CD4-positive, alpha-beta memory T cell (primary cell): ENCODE data around the gene EHD1. TPM values are rescaled to one million over a fixed set of nuclear protein-coding genes. Genes with fewer than 3 reads are reported as not detected.

Experiments used
- CTCF ChIA-PET: fragments of 350-600 bp; sonication (Branson Sonifier 250); formaldehyde crosslinking; loops from one replicate; lab custom pipeline; 2021; ENCODE audit warnings: inconsistent platforms; ENCODE audit not compliant: partially characterized antibody; lab: Charles Lee
- POLR2A ChIA-PET: fragments of 350-600 bp; sonication (Branson Sonifier 250); formaldehyde crosslinking; loops from one replicate; lab custom pipeline; 2021; ENCODE audit not compliant: partially characterized antibody; lab: Charles Lee
- DNase-seq, 5 donors: peaks; one replicate each; pipeline versions ENCODE4 v3.0.0 to v3.0.0-alpha.2; 2020 to 2022; ENCODE audit warnings: mixed read lengths in 1 of 5
- H3K27ac ChIP-seq: one replicate; pipeline ENCODE4 v1.7.0; 2013; ENCODE audit warnings: low read depth, low read length
- H3K27me3 ChIP-seq: 2 replicates; pipeline ENCODE4 v1.7.0; 2013; ENCODE audit warnings: mild to moderate bottlenecking, low read length, moderate library complexity; ENCODE audit not compliant: insufficient read depth
- H3K36me3 ChIP-seq: 2 replicates; pipeline ENCODE4 v1.7.0; 2013; ENCODE audit warnings: mild to moderate bottlenecking, low read length, moderate library complexity; ENCODE audit not compliant: insufficient read depth
- H3K4me1 ChIP-seq: 2 replicates; pipeline ENCODE4 v1.7.0; 2013; ENCODE audit warnings: mild to moderate bottlenecking, low read length, moderate library complexity; ENCODE audit not compliant: insufficient read depth
- H3K4me3 ChIP-seq, 2 donors: one replicate each; pipeline ENCODE4 v1.7.0; 2013; ENCODE audit warnings: low read length in 2 of 2, mild to moderate bottlenecking in 1 of 2
- H3K9me3 ChIP-seq, 2 donors: one replicate each; pipeline ENCODE4 v1.7.0; 2013; ENCODE audit warnings: low read length in 2 of 2, control low read depth in 1 of 2; ENCODE audit not compliant: control insufficient read depth in 1 of 2
- H3K27ac Mint-ChIP-seq, 7 donors: one replicate each; pipeline ENCODE4 v1.8.0; 2020 to 2021; ENCODE audit warnings: mixed read lengths in 7 of 7, mild to moderate bottlenecking in 6 of 7, inconsistent platforms in 3 of 7, moderate library complexity in 3 of 7
- H3K27me3 Mint-ChIP-seq, 2 donors: one replicate each; pipeline ENCODE4 v1.8.0; 2020 to 2021; ENCODE audit warnings: mixed read lengths in 2 of 2
- H3K36me3 Mint-ChIP-seq, 2 donors: one replicate each; pipeline ENCODE4 v1.8.0; 2020 to 2021; ENCODE audit warnings: mixed read lengths in 2 of 2, inconsistent platforms in 1 of 2, mild to moderate bottlenecking in 1 of 2
- H3K4me1 Mint-ChIP-seq, 4 donors: one replicate each; pipeline ENCODE4 v1.8.0; 2020 to 2021; ENCODE audit warnings: mixed read lengths in 4 of 4, mild to moderate bottlenecking in 1 of 4
- H3K4me3 Mint-ChIP-seq, 8 donors: one replicate each; pipeline ENCODE4 v1.8.0; 2020 to 2021; ENCODE audit warnings: mixed read lengths in 8 of 8, mild to moderate bottlenecking in 7 of 8, moderate library complexity in 6 of 8, inconsistent platforms in 3 of 8
- H3K9me3 Mint-ChIP-seq, 8 donors: one replicate each; pipeline ENCODE4 v1.8.0; 2020 to 2021; ENCODE audit warnings: mixed read lengths in 8 of 8, mild to moderate bottlenecking in 5 of 8, inconsistent platforms in 3 of 8, moderate library complexity in 1 of 8
- intact Hi-C: fragments of 100-400 bp; cut with micrococcal nuclease; formaldehyde crosslinking; loops from one replicate; pipeline ENCODE4 v1.15.1; 2023
- polyA plus RNA-seq, 2 donors: library from polyadenylated mRNA; unstranded; fragments of 300-500 nt; fragmentation: Illumina TruSeq; gene quantifications; one replicate each; pipeline ENCODE4 v1.2.3, GENCODE V29; 2021
- total RNA-seq, 2 experiments: library from RNA; stranded (reverse); gene quantifications; one replicate each; pipeline ENCODE4 v1.2.3, GENCODE V29; 2021

EHD1 gene
- total and polyA plus RNA-seq, 4 experiments from 2014 or later, result 125 to 279 (median 234) TPM

DNA sequence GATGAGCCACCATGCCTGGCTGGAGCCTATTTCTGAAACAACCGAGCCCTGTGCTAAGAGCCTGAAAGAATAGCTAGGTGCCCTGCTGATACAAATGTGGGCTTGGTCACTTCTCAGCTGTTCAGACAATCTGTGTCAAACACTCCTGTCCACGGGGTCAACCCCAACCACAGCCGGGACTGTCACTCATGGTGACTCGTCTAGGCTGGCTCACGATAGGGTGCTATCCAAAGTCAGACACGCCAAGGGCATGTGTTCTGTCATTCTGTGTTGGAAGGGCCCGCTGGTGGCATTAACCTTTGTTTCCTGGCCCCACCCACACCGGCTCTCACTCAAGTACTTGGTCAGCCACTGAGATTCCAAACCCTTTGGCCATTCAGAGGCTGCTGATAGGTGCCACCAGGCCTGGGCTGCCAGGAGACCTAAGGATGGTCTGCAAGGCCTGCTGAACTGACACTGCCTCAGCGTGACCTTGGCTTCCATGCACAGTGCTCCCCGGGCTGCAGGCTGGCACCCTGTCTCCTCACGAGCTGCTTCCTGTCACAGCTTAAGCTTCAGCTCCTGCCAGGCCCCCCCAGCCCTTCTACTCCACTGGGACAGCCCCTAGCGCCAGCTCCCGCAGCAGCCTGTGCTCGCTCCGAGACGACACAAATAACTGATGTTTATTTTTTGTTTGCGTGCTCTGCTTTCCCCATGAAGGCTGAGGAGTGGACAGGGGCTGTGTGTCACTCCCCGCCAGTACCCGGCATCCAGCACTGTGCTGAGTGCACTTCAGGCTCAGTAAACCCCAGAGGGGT is 19.8 kb downstream of the EHD1 start:
- Histone ChIP-seq H3K36me3 (peaks cover 39% of the 10 kb centered on the region), H3K27ac (peak overlapping the region; percentile 67), H3K27me3 (no peaks in the 10 kb centered on the region), H3K4me3 (peak overlapping the region in 1 of 2 donors; percentile 47), H3K4me1 (peaks cover 99% of the 10 kb centered on the region), H3K9me3 (no peaks in the 10 kb centered on the region)
- peak; percentile 62 to 87 (median 64) for DNase-seq
- intact Hi-C loops, result loop anchor here (1.0 to 2.0 kb wide), 4 partner anchors 8 to 20 kb away; partner anchors contain the start of genes CDC42BPG and EHD1
- Mint-ChIP-seq H3K9me3 (peaks cover 0 to under 1% (median 0%) of the 10 kb centered on the region in 8 donors), H3K27me3 (no peaks in the 10 kb centered on the region), H3K4me1 (peaks cover 55 to 95% (median 79%) of the 10 kb centered on the region in 4 donors), H3K4me3 (peak overlapping the region; percentile 85 to 93 (median 87)), H3K36me3 (peaks cover 46 to 57% of the 10 kb centered on the region in 2 donors), H3K27ac (peak overlapping the region; percentile 97 to 99 (median 98))
- ChIA-PET CTCF (interaction anchor here (1.4 to 29.7 kb wide), 5 partner anchors 7 to 46 kb away, joined by 3 to 1245 read pairs (median 78); partner anchors contain the start of genes CDC42BPG and EHD1), POLR2A (interaction anchor here (0.5 to 28.8 kb wide), 19 partner anchors 5 to 707 kb away, joined by 3 to 2105 read pairs (median 6); partner anchors contain the start of genes CDC42BPG, EHD1, FAU and MAP4K2)

DNA sequence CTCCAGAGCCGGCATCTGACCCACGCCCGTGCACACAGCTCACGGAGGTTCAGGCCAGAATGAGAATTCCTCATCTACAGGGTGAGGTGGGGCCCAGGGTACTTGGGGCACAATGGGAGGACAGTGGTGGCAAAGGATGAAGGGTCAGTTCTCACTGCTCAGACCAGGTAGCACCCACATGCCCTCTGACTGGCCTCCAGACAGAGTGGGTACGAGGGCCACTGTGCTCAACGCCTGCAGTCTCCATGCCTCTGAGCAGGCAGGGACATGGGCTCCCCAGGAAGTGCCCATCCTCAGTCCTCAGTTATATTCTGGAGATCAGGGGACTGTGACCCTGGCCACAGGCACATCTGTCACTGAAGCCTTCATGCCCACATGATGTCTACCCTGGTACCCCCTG is 20.9 kb downstream of the EHD1 start:
- no peaks in the 10 kb centered on the region for H3K27me3 Mint-ChIP-seq
- DNase-seq, result no peak
- H3K4me1 Mint-ChIP-seq, result peaks cover 58 to 95% (median 78%) of the 10 kb centered on the region in 4 donors
- Histone ChIP-seq H3K27me3 (no peaks in the 10 kb centered on the region), H3K36me3 (peaks cover 45% of the 10 kb centered on the region), H3K4me3 (no peak overlapping the region), H3K9me3 (no peaks in the 10 kb centered on the region), H3K27ac (peak overlapping the region; percentile 67), H3K4me1 (peaks cover 99% of the 10 kb centered on the region)
- peaks cover 56 to 66% of the 10 kb centered on the region in 2 donors for H3K36me3 Mint-ChIP-seq
- CTCF ChIA-PET, result interaction anchor here (8.9 to 29.7 kb wide), 3 partner anchors 11 to 29 kb away, joined by 78 to 1245 read pairs (median 252); partner anchors contain the start of genes CDC42BPG and EHD1
- peak overlapping the region in 7 of 8 donors; percentile 17 to 65 (median 36) for H3K4me3 Mint-ChIP-seq
- H3K27ac Mint-ChIP-seq, result peak overlapping the region; percentile 36 to 99 (median 82)
- no peaks in the 10 kb centered on the region for H3K9me3 Mint-ChIP-seq
- POLR2A ChIA-PET, result interaction anchor here (0.8 to 28.8 kb wide), 5 partner anchors 5 to 79 kb away, joined by 3 to 2105 read pairs (median 740); partner anchors contain the start of genes CDC42BPG, EHD1 and SF1
- intact Hi-C loops, result no loop called here

DNA sequence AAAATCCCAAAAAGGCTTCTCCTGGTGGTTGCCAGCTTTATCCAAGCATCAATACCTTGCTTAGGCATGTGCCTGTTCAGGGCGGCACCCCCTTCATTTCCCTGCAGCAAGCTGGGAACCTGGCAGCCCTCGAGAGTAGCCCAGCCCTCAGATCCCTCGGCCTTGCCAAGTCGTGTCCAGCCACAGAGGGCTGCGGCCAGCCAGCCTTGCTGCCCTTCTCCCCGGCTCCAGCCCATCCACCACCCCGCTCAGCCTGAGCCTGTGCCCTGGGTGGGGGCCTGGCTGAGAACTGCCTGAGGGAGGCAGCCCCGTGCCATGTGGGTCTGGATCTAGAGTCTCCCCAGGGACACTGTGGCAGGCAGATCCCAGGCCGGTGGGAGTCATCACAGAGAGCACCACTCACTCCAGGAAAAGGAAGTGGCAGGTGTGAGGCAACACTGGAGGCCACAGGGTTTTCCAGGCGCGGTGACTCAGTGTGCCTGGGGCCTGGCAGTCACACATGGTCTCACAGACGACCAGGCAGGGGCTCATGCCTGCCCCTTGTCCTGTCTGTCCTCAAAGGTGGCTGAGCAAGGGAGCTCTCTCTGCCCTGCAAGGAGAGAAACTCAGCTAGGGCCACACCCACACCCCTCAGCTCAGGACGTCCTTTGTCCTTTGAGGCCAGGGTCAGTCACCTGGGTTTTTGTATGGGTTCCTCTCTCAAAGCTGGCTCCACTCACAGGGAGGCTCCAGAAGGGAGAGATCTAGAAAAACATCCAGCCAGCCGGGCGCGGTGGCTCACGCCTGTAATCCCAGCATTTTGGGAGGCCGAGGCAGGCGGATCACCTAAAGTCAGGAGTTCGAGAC is 21.8 kb downstream of the EHD1 start:
- H3K27me3 Mint-ChIP-seq, result no peaks in the 10 kb centered on the region
- H3K36me3 Mint-ChIP-seq, result peaks cover 56 to 69% of the 10 kb centered on the region in 2 donors
- no peaks in the 10 kb centered on the region for H3K9me3 Mint-ChIP-seq
- Histone ChIP-seq H3K9me3 (no peaks in the 10 kb centered on the region), H3K4me1 (peaks cover 99% of the 10 kb centered on the region), H3K36me3 (peaks cover 45% of the 10 kb centered on the region), H3K27ac (peak overlapping the region; percentile 70), H3K4me3 (no peak overlapping the region), H3K27me3 (no peaks in the 10 kb centered on the region)
- ChIA-PET POLR2A (interaction anchor here (0.6 to 28.8 kb wide), 7 partner anchors 4 to 256 kb away, joined by 3 to 2105 read pairs (median 5); partner anchors contain the start of genes CDC42BPG and EHD1), CTCF (interaction anchor here (8.9 to 29.7 kb wide), 3 partner anchors 11 to 30 kb away, joined by 78 to 1245 read pairs (median 252); partner anchors contain the start of genes CDC42BPG and EHD1)
- intact Hi-C loops, result no loop called here
- H3K4me1 Mint-ChIP-seq, result peaks cover 61 to 95% (median 79%) of the 10 kb centered on the region in 4 donors
- H3K4me3 Mint-ChIP-seq, result peak overlapping the region; percentile 28 to 89 (median 53)
- peak overlapping the region; percentile 61 to 99 (median 90) for H3K27ac Mint-ChIP-seq
- DNase-seq, result peak in 1 of 5 donors; percentile 74

DNA sequence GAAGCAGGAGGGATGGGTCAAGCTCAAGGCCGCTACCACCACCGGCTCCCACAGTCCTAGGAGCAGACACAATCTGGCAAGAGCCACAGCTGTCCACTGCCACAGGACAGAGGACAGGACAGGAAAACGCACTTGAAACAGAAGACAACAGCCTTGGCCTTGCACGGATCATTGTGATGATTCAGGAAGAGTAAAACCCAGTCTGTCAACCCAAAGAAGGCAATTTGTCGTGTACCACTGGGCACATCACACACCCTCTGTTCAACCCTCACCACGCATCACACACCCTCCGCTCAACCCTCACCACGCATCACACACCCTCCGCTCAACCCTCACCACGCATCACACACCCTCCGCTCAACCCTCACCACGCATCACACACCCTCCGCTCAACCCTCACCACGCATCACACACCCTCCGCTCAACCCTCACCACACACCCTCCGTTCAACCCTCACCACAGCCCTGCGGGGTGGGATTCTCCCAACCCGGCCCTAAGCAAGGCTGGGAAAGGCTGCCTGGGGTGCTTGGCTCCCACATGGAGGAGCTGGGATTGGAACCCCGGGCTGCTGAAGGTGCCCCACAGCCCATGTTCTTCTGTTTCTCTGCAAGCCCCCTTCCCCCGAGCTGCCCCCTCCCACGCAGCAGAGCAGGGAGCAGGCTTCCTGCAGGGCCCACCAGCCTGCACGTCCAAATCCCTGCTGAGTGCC is 22.7 kb downstream of the EHD1 start:
- CTCF ChIA-PET, result interaction anchor here (1.5 to 29.7 kb wide), 4 partner anchors 7 to 31 kb away, joined by 3 to 1245 read pairs (median 165); partner anchors contain the start of genes CDC42BPG and EHD1
- Histone ChIP-seq H3K27me3 (no peaks in the 10 kb centered on the region), H3K4me3 (peak overlapping the region in 1 of 2 donors; percentile 21), H3K36me3 (peaks cover 45% of the 10 kb centered on the region), H3K27ac (peak overlapping the region; percentile 70), H3K9me3 (no peaks in the 10 kb centered on the region), H3K4me1 (peaks cover 99% of the 10 kb centered on the region)
- peak overlapping the region; percentile 90 to 99 (median 93) for H3K27ac Mint-ChIP-seq
- H3K4me3 Mint-ChIP-seq, result peak overlapping the region; percentile 48 to 89 (median 74)
- no peaks in the 10 kb centered on the region for H3K27me3 Mint-ChIP-seq
- H3K9me3 Mint-ChIP-seq, result no peaks in the 10 kb centered on the region
- POLR2A ChIA-PET, result interaction anchor here (0.6 to 28.8 kb wide), 9 partner anchors 3 to 280 kb away, joined by 3 to 2105 read pairs (median 5); partner anchors contain the start of genes CDC42BPG, EHD1 and SF1
- intact Hi-C loops, result no loop called here
- H3K4me1 Mint-ChIP-seq, result peaks cover 65 to 95% (median 80%) of the 10 kb centered on the region in 4 donors
- peak in 1 of 5 donors; percentile 58 for DNase-seq
- peaks cover 53 to 67% of the 10 kb centered on the region in 2 donors for H3K36me3 Mint-ChIP-seq

DNA sequence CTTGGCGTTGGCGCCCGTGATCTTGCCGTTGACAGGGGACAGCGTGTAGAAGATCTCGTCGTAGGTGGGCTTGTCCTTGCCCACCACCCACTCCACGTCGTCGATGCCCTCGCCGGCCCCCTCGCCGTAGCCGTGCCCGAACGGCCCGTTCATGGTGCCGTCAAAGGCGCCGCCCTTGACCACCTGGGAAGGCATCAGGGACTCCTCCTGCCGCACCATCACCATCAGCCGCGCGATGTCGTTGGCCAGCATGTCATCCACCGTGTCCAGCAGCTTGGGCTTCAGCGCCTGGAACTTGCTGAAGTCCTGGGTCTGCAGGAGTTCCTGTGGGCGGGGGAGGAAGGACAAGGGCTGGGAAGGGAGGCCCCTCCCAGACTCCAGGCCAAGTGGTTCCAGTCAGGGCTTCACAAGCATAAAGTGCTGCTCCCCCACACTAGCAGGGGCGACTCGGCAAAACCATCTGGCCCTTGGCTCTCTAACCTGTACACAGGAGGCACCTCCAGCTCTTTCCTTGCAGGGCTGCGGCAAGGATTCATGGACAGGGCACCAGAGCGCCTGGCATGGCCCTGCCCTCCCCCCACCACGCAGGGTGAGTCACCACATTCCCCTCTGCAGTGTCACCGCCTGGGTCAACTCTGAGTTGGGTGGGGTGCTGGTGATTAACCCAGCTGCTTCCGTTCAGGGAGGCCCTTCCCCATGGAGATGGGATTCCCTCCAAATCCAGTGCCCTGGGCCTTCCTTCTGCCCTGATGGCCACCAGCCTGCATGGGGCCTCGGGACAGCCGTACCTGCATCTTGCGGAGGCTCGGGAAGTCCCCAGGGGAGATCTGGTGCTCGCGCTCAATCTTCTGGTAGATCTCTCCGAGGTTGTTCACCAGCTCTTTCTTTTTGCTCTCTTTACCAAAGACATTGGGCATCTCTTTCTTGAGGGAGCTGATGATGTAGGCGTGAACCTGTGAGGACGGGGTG is 23.6 kb downstream of the EHD1 start:
- ChIA-PET POLR2A (interaction anchor here (0.8 to 28.8 kb wide), 7 partner anchors 8 to 281 kb away, joined by 3 to 2105 read pairs (median 3); partner anchors contain the start of genes CDC42BPG, EHD1, RASGRP2 and SF1), CTCF (interaction anchor here (1.5 to 29.7 kb wide), 5 partner anchors 8 to 32 kb away, joined by 3 to 1245 read pairs (median 78); partner anchors contain the start of genes CDC42BPG and EHD1)
- intact Hi-C loops, result no loop called here
- peaks cover 41% of the 10 kb centered on the region for H3K36me3 ChIP-seq
- peaks cover 96% of the 10 kb centered on the region for H3K4me1 ChIP-seq
- no peaks in the 10 kb centered on the region for H3K9me3 ChIP-seq
- H3K27me3 Mint-ChIP-seq, result no peaks in the 10 kb centered on the region
- H3K27ac ChIP-seq, result peak overlapping the region; percentile 70
- H3K4me1 Mint-ChIP-seq, result peaks cover 61 to 92% (median 77%) of the 10 kb centered on the region in 4 donors
- H3K4me3 Mint-ChIP-seq, result peak overlapping the region; percentile 48 to 89 (median 74)
- H3K27me3 ChIP-seq, result no peaks in the 10 kb centered on the region
- peak overlapping the region; percentile 90 to 99 (median 93) for H3K27ac Mint-ChIP-seq
- H3K4me3 ChIP-seq, result peak overlapping the region; percentile 6 to 21
- no peaks in the 10 kb centered on the region for H3K9me3 Mint-ChIP-seq
- DNase-seq, result peak in 2 of 5 donors; percentile 40 to 83
- peaks cover 47 to 63% of the 10 kb centered on the region in 2 donors for H3K36me3 Mint-ChIP-seq
